SJCRH30 (cell line): ENCODE results near the gene GALNT15. TPM values are rescaled to one million over a fixed set of nuclear protein-coding genes. Genes with fewer than 3 reads are reported as not detected.

Source experiments
- DNase-seq, 2 experiments: peaks; one replicate each; pipeline ENCODE4 v3.0.0-alpha.2; 2015 to 2020
- H3K27ac ChIP-seq: fragments of 250-450 bp; sonication (Bioruptor Pico); 2 replicates; pipeline ENCODE4 v1.5.1; 2020; ENCODE audit warnings: mild to moderate bottlenecking, moderate library complexity
- H3K27me3 ChIP-seq: fragments of 250-450 bp; sonication (Bioruptor Pico); 2 replicates; pipeline ENCODE4 v1.5.1; 2020; ENCODE audit warnings: mild to moderate bottlenecking, moderate library complexity
- H3K36me3 ChIP-seq: fragments of 250-450 bp; sonication (Bioruptor Pico); 2 replicates; pipeline ENCODE4 v1.5.1; 2020; ENCODE audit warnings: mild to moderate bottlenecking, moderate library complexity
- H3K4me1 ChIP-seq: fragments of 250-450 bp; sonication (Bioruptor Pico); 2 replicates; pipeline ENCODE4 v1.5.1; 2020; ENCODE audit warnings: mild to moderate bottlenecking, moderate library complexity
- H3K4me3 ChIP-seq: fragments of 250-450 bp; sonication (Bioruptor Pico); 2 replicates; pipeline ENCODE4 v1.5.1; 2020; ENCODE audit warnings: mild to moderate bottlenecking, moderate library complexity
- H3K9me3 ChIP-seq: fragments of 250-450 bp; sonication (Bioruptor Pico); replicated peaks from 2 replicates; pipeline ENCODE4 v1.5.1; 2020; ENCODE audit warnings: mild to moderate bottlenecking, moderate library complexity
- total RNA-seq: library from RNA; depleted of rRNA; stranded (reverse); fragments of >200 nt; shearing (Covaris generic); gene quantifications from 2 replicates; pipeline ENCODE4 v1.2.3, GENCODE V29; 2014

GALNT15 gene
- total RNA-seq, 1 experiment from 2014 or later, result 0.10 TPM

- no peaks in the 10 kb centered on the region for H3K4me1 ChIP-seq
- DNase-seq, result no peak
- no peak overlapping the region for H3K4me3 ChIP-seq
- H3K27ac ChIP-seq, result no peak overlapping the region
- no peaks in the 10 kb centered on the region for H3K9me3 ChIP-seq
- H3K36me3 ChIP-seq, result no peaks in the 10 kb centered on the region
- H3K27me3 ChIP-seq, result no peaks in the 10 kb centered on the region
These were observed 39.9 kb downstream of the GALNT15 start for GRCh38 chr3:16214366-16214765.

GRCh38 chr3:16216373-16216935 is 42.0 kb downstream of the GALNT15 start:
- Histone ChIP-seq H3K4me1 (no peaks in the 10 kb centered on the region), H3K36me3 (no peaks in the 10 kb centered on the region), H3K27ac (no peak overlapping the region), H3K4me3 (no peak overlapping the region), H3K27me3 (no peaks in the 10 kb centered on the region), H3K9me3 (no peaks in the 10 kb centered on the region)
- no peak for DNase-seq

GRCh38 chr3:16219777-16220176 is 45.3 kb downstream of the GALNT15 start:
- Histone ChIP-seq H3K27ac (no peak overlapping the region), H3K4me3 (no peak overlapping the region), H3K4me1 (no peaks in the 10 kb centered on the region), H3K9me3 (no peaks in the 10 kb centered on the region), H3K27me3 (no peaks in the 10 kb centered on the region), H3K36me3 (no peaks in the 10 kb centered on the region)
- DNase-seq, result no peak

GRCh38 chr3:16221990-16222389 is 47.5 kb downstream of the GALNT15 start:
- Histone ChIP-seq H3K9me3 (no peaks in the 10 kb centered on the region), H3K27me3 (no peaks in the 10 kb centered on the region), H3K27ac (no peak overlapping the region), H3K4me1 (no peaks in the 10 kb centered on the region), H3K4me3 (no peak overlapping the region), H3K36me3 (no peaks in the 10 kb centered on the region)
- no peak for DNase-seq

- no peak overlapping the region for H3K4me3 ChIP-seq
- no peaks in the 10 kb centered on the region for H3K9me3 ChIP-seq
- no peak overlapping the region for H3K27ac ChIP-seq
- H3K27me3 ChIP-seq, result no peaks in the 10 kb centered on the region
- no peaks in the 10 kb centered on the region for H3K36me3 ChIP-seq
- H3K4me1 ChIP-seq, result no peaks in the 10 kb centered on the region
- DNase-seq, result no peak
These were observed 48.1 kb downstream of the GALNT15 start for GRCh38 chr3:16222547-16222946.

GRCh38 chr3:16224325-16224724 is 49.8 kb downstream of the GALNT15 start:
- no peak overlapping the region for H3K4me3 ChIP-seq
- H3K4me1 ChIP-seq, result no peaks in the 10 kb centered on the region
- H3K27me3 ChIP-seq, result no peaks in the 10 kb centered on the region
- no peaks in the 10 kb centered on the region for H3K9me3 ChIP-seq
- no peak overlapping the region for H3K27ac ChIP-seq
- DNase-seq, result no peak
- H3K36me3 ChIP-seq, result no peaks in the 10 kb centered on the region

GRCh38 chr3:16227566-16227965 is 53.1 kb downstream of the GALNT15 start:
- no peaks in the 10 kb centered on the region for H3K4me1 ChIP-seq
- no peak for DNase-seq
- H3K9me3 ChIP-seq, result no peaks in the 10 kb centered on the region
- no peak overlapping the region for H3K27ac ChIP-seq
- H3K36me3 ChIP-seq, result no peaks in the 10 kb centered on the region
- H3K4me3 ChIP-seq, result no peak overlapping the region
- H3K27me3 ChIP-seq, result no peaks in the 10 kb centered on the region

GRCh38 chr3:16229681-16230080 is 55.2 kb downstream of the GALNT15 start:
- DNase-seq, result no peak
- H3K36me3 ChIP-seq, result no peaks in the 10 kb centered on the region

GRCh38 chr3:16231983-16232382 is 57.5 kb downstream of the GALNT15 start:
- DNase-seq, result no peak
- no peaks in the 10 kb centered on the region for H3K27me3 ChIP-seq
- H3K4me3 ChIP-seq, result no peak overlapping the region
- H3K27ac ChIP-seq, result no peak overlapping the region
- H3K9me3 ChIP-seq, result no peaks in the 10 kb centered on the region
- H3K36me3 ChIP-seq, result no peaks in the 10 kb centered on the region
- H3K4me1 ChIP-seq, result no peaks in the 10 kb centered on the region

More at GRCh38 chr3:16229681-16230080, 55.2 kb downstream of the GALNT15 start:
- no peaks in the 10 kb centered on the region for H3K9me3 ChIP-seq
- H3K4me1 ChIP-seq, result no peaks in the 10 kb centered on the region
- H3K27me3 ChIP-seq, result no peaks in the 10 kb centered on the region
- no peak overlapping the region for H3K4me3 ChIP-seq
- H3K27ac ChIP-seq, result no peak overlapping the region

GRCh38 chr3:16233806-16234205 is 59.3 kb downstream of the GALNT15 start:
- DNase-seq, result no peak
- no peak overlapping the region for H3K4me3 ChIP-seq
- H3K9me3 ChIP-seq, result no peaks in the 10 kb centered on the region
- no peaks in the 10 kb centered on the region for H3K27me3 ChIP-seq
- H3K4me1 ChIP-seq, result no peaks in the 10 kb centered on the region
- H3K27ac ChIP-seq, result no peak overlapping the region
- H3K36me3 ChIP-seq, result no peaks in the 10 kb centered on the region

- H3K36me3 ChIP-seq, result no peaks in the 10 kb centered on the region
- H3K27ac ChIP-seq, result no peak overlapping the region
- no peaks in the 10 kb centered on the region for H3K4me1 ChIP-seq
- H3K27me3 ChIP-seq, result no peaks in the 10 kb centered on the region
- DNase-seq, result no peak
- no peak overlapping the region for H3K4me3 ChIP-seq
- no peaks in the 10 kb centered on the region for H3K9me3 ChIP-seq
These were observed 59.8 kb downstream of the GALNT15 start for GRCh38 chr3:16234281-16234680.

- H3K4me1 ChIP-seq, result no peaks in the 10 kb centered on the region
- no peak for DNase-seq
- no peaks in the 10 kb centered on the region for H3K9me3 ChIP-seq
- H3K27me3 ChIP-seq, result no peaks in the 10 kb centered on the region
- no peak overlapping the region for H3K27ac ChIP-seq
- H3K36me3 ChIP-seq, result no peaks in the 10 kb centered on the region
- H3K4me3 ChIP-seq, result no peak overlapping the region
These were observed 61.7 kb downstream of the GALNT15 start for GRCh38 chr3:16236030-16236639.

- H3K27ac ChIP-seq, result no peak overlapping the region
- H3K4me1 ChIP-seq, result no peaks in the 10 kb centered on the region
- DNase-seq, result no peak
- H3K36me3 ChIP-seq, result no peaks in the 10 kb centered on the region
- no peak overlapping the region for H3K4me3 ChIP-seq
- no peaks in the 10 kb centered on the region for H3K27me3 ChIP-seq
- H3K9me3 ChIP-seq, result no peaks in the 10 kb centered on the region
These were observed 62.4 kb downstream of the GALNT15 start for GRCh38 chr3:16236856-16237393.

GRCh38 chr3:16239086-16239770 is 64.7 kb downstream of the GALNT15 start:
- no peak for DNase-seq
- Histone ChIP-seq H3K4me1 (no peaks in the 10 kb centered on the region), H3K9me3 (no peaks in the 10 kb centered on the region), H3K4me3 (no peak overlapping the region), H3K27ac (no peak overlapping the region), H3K36me3 (no peaks in the 10 kb centered on the region), H3K27me3 (no peaks in the 10 kb centered on the region)

- Histone ChIP-seq H3K4me3 (no peak overlapping the region), H3K36me3 (no peaks in the 10 kb centered on the region), H3K27me3 (no peaks in the 10 kb centered on the region), H3K9me3 (no peaks in the 10 kb centered on the region), H3K4me1 (no peaks in the 10 kb centered on the region), H3K27ac (no peak overlapping the region)
- DNase-seq, result no peak
These were observed 65.3 kb downstream of the GALNT15 start for GRCh38 chr3:16239780-16240179.
